H1 (cell line): ENCODE results near the gene ZNF148. TPM values are rescaled to one million over a fixed set of nuclear protein-coding genes. Genes with fewer than 3 reads are reported as not detected.
"Not testable (repeated sequence)": the region's sequence is repeated elsewhere in the genome, so short reads cannot be mapped to it uniquely, and the experiment has no call there.

ENCODE experiments used
- CTCF ChIA-PET: fragments of 300-600 bp; sonication (Branson Sonifier 250); formaldehyde crosslinking; loops from one replicate; lab custom pipeline; 2021; ENCODE audit not compliant: partially characterized antibody; lab: Charles Lee
- POLR2A ChIA-PET: fragments of 300-600 bp; sonication (Branson Sonifier 250); formaldehyde crosslinking; loops from one replicate; lab custom pipeline; 2021; ENCODE audit warnings: inconsistent platforms; ENCODE audit not compliant: partially characterized antibody; lab: Charles Lee
- DNase-seq, 2 experiments: peaks; one replicate each; pipeline versions ENCODE4 v3.0.0 to v3.0.0-alpha.2; 2010 to 2022; ENCODE audit warnings: low spot score in 2 of 2, low read depth in 1 of 2, mixed read lengths in 1 of 2
- FAIRE-seq: peaks from 2 replicates; lab custom pipeline; 2011; peaks lifted over from hg19 to GRCh38; lab: Jason Lieb, UNC
- H2AFZ ChIP-seq: 2 replicates; pipeline ENCODE4 v1.8.1; 2012; ENCODE audit warnings: low read length, inconsistent platforms
- H2AK5ac ChIP-seq: 2 replicates; pipeline ENCODE4 v1.6.1; 2013; ENCODE audit warnings: low read depth, low read length
- H2BK120ac ChIP-seq: replicated peaks from 2 replicates; pipeline ENCODE3; 2013; ENCODE audit warnings: low read depth, low read length, inconsistent platforms
- H2BK12ac ChIP-seq: 2 replicates; pipeline ENCODE4 v1.6.1; 2013; ENCODE audit warnings: low read depth, low read length
- H2BK15ac ChIP-seq: 2 replicates; pipeline ENCODE4 v1.6.1; 2013; ENCODE audit warnings: low read length
- H2BK20ac ChIP-seq: 2 replicates; pipeline ENCODE4 v1.6.1; 2013; ENCODE audit warnings: low read length
- H2BK5ac ChIP-seq: 2 replicates; pipeline ENCODE4 v1.6.1; 2013; ENCODE audit warnings: low read depth, low read length
- H3K14ac ChIP-seq: 2 replicates; pipeline ENCODE4 v1.6.1; 2013; ENCODE audit warnings: inconsistent platforms; ENCODE audit not compliant: insufficient read length
- H3K18ac ChIP-seq: 2 replicates; pipeline ENCODE4 v1.6.1; 2013; ENCODE audit warnings: low read length; ENCODE audit errors: extremely low read depth
- H3K23ac ChIP-seq: 2 replicates; pipeline ENCODE4 v1.6.1; 2013; ENCODE audit warnings: inconsistent platforms; ENCODE audit not compliant: insufficient read length
- H3K23me2 ChIP-seq: 2 replicates; pipeline ENCODE4 v1.6.1; 2013; ENCODE audit warnings: low read depth, low read length
- H3K27ac ChIP-seq: 2 replicates; pipeline ENCODE4 v1.6.1; 2011; ENCODE audit warnings: low read depth, low read length, inconsistent platforms
- H3K27me3 ChIP-seq, 4 experiments: replicated peaks in 1 of 4; 1 replicate in 1 of 4; 2 replicates in 3 of 4; pipeline versions ENCODE4 v1.6.1 to v1.8.1; 2011 to 2013; ENCODE audit warnings: low read length in 3 of 4, mild to moderate bottlenecking in 3 of 4, inconsistent platforms in 2 of 4, mixed read lengths in 2 of 4, moderate library complexity in 1 of 4; ENCODE audit not compliant: control insufficient read depth in 3 of 4, insufficient read depth in 3 of 4; ENCODE audit errors: extremely low read depth in 1 of 4
- H3K36me3 ChIP-seq, 4 experiments: 2 replicates each; pipeline versions ENCODE4 v1.6.1 to v1.8.1; 2011 to 2013; ENCODE audit warnings: mild to moderate bottlenecking in 4 of 4, low read length in 3 of 4, moderate library complexity in 2 of 4, control low read depth in 1 of 4, inconsistent platforms in 1 of 4; ENCODE audit not compliant: insufficient read depth in 4 of 4, control insufficient read depth in 2 of 4
- H3K4ac ChIP-seq: replicated peaks from 2 replicates; pipeline ENCODE3; 2013; ENCODE audit warnings: low read length, low read depth, mixed read lengths, inconsistent platforms; ENCODE audit not compliant: insufficient read length
- H3K4me1 ChIP-seq, 4 experiments: replicated peaks in 1 of 4; 1 replicate in 1 of 4; 2 replicates in 3 of 4; pipeline versions ENCODE4 v1.6.1 to v1.8.1; 2011 to 2013; ENCODE audit warnings: low read length in 3 of 4, inconsistent platforms in 2 of 4, mixed read lengths in 1 of 4; ENCODE audit not compliant: insufficient read depth in 4 of 4, control insufficient read depth in 3 of 4
- H3K4me2 ChIP-seq, 2 experiments: 2 replicates each; pipeline versions ENCODE4 v1.6.1 to v1.8.1; 2011 to 2013; ENCODE audit warnings: low read depth in 2 of 2, low read length in 2 of 2, control low read depth in 1 of 2, inconsistent platforms in 1 of 2, mild to moderate bottlenecking in 1 of 2; ENCODE audit not compliant: insufficient read depth in 1 of 2
- H3K4me3 ChIP-seq, 4 experiments: fragments of 200-600, 300-600 bp in 1 of 4; sonication (generic), shearing (Covaris generic), sonication (Bioruptor Twin) in 1 of 4; 2 replicates each; pipeline versions ENCODE4 v1.5.1 to v1.8.1; 2011 to 2016; ENCODE audit warnings: low read length in 4 of 4, low read depth in 3 of 4, control low read depth in 2 of 4, inconsistent platforms in 2 of 4, mild to moderate bottlenecking in 2 of 4, mixed read lengths in 1 of 4, moderate library complexity in 1 of 4; ENCODE audit not compliant: insufficient read depth in 2 of 4; ENCODE audit errors: extremely low read depth in 1 of 4
- H3K56ac ChIP-seq: replicated peaks from 2 replicates; pipeline ENCODE3; 2013; ENCODE audit warnings: low read depth, mild to moderate bottlenecking, mixed read lengths, low read length, inconsistent platforms; ENCODE audit not compliant: insufficient read length
- H3K79me1 ChIP-seq: 2 replicates; pipeline ENCODE4 v1.6.1; 2013; ENCODE audit warnings: low read depth, low read length, control low read depth
- H3K79me2 ChIP-seq, 2 experiments: 2 replicates each; pipeline versions ENCODE4 v1.6.1 to v1.8.1; 2012 to 2013; ENCODE audit warnings: low read length in 2 of 2, mild to moderate bottlenecking in 2 of 2, inconsistent platforms in 1 of 2; ENCODE audit not compliant: insufficient read depth in 2 of 2, control insufficient read depth in 1 of 2
- H3K9ac ChIP-seq, 4 experiments: replicated peaks in 1 of 4; 1 replicate in 1 of 4; 2 replicates in 3 of 4; pipeline versions ENCODE4 v1.6.1 to v1.8.1; 2011 to 2013; ENCODE audit warnings: low read depth in 3 of 4, low read length in 3 of 4, control low read depth in 2 of 4, mild to moderate bottlenecking in 2 of 4, moderate library complexity in 2 of 4, inconsistent platforms in 1 of 4; ENCODE audit errors: extremely low read depth in 1 of 4
- H3K9me3 ChIP-seq, 2 experiments: 2 replicates each; pipeline versions ENCODE4 v1.6.1 to v1.8.1; 2012 to 2013; ENCODE audit warnings: mild to moderate bottlenecking in 2 of 2, moderate library complexity in 2 of 2, control low read depth in 1 of 2, inconsistent platforms in 1 of 2, low read depth in 1 of 2, low read length in 1 of 2, mixed read lengths in 1 of 2; ENCODE audit not compliant: insufficient read depth in 2 of 2
- H4K20me1 ChIP-seq, 2 experiments: replicated peaks in 1 of 2; 2 replicates each; pipeline versions ENCODE3 to v1.8.1; 2011 to 2013; ENCODE audit warnings: inconsistent platforms in 2 of 2, low read length in 2 of 2, mild to moderate bottlenecking in 1 of 2; ENCODE audit not compliant: insufficient read depth in 2 of 2, control insufficient read depth in 1 of 2
- H4K5ac ChIP-seq: 2 replicates; pipeline ENCODE4 v1.6.1; 2013; ENCODE audit warnings: low read length, low read depth, mixed read lengths, inconsistent platforms; ENCODE audit not compliant: insufficient read length
- H4K8ac ChIP-seq: 2 replicates; pipeline ENCODE4 v1.8.0; 2013; ENCODE audit warnings: mild to moderate bottlenecking, moderate library complexity, low read length, inconsistent platforms; ENCODE audit not compliant: insufficient read depth; ENCODE audit errors: extremely low read depth
- H4K91ac ChIP-seq: replicated peaks from 2 replicates; pipeline ENCODE3; 2013; ENCODE audit warnings: low read length, mixed read lengths, inconsistent platforms; ENCODE audit not compliant: insufficient read length
- WGBS, 2 experiments: shearing (Covaris generic) in 1 of 2; methylation state at CpG; one replicate each; pipeline versions ENCODE4 v1.1.6 to v1.1.7; 2013 to 2015; ENCODE audit warnings: low lambda C conversion rate in 2 of 2, mixed read lengths in 2 of 2, inconsistent platforms in 1 of 2, low coverage in 1 of 2, missing lambda C conversion rate in 1 of 2; ENCODE audit not compliant: insufficient replicate concordance in 2 of 2, insufficient coverage in 1 of 2, insufficient read length in 1 of 2; ENCODE audit errors: extremely low coverage in 1 of 2, missing lambda C conversion rate in 1 of 2; 5-methylcytosine and 5-hydroxymethylcytosine counted together
- polyA plus RNA-seq, 7 experiments: library from polyadenylated mRNA; depleted of rRNA in 3 of 7; stranded (reverse) in 5 of 7; unstranded in 2 of 7; fragments of >200 nt in 5 of 7; fragments of 200-250 nt in 2 of 7; gene quantifications; 1 replicate in 5 of 7; 2 replicates in 1 of 7; 4 replicates in 1 of 7; pipeline versions ENCODE4 v1.2.1 to v1.2.3, GENCODE V29; 2011 to 2013; ENCODE audit warnings: missing spikeins in 2 of 7, mixed read lengths in 2 of 7
- total RNA-seq: library from RNA; stranded (reverse); fragmentation: NEBNext Ultra II Directional; extraction: Animal tissue kit (Norgen Biotek cat#: 25700); gene quantifications from 2 replicates; pipeline ENCODE4 v1.2.1, GENCODE V29; 2021

The ZNF148 gene
- total and polyA plus RNA-seq, 2 of the 8 experiments (the other 6 are each of a cell fraction or from before 2014, with no cell fraction given): 3.7 to 22.6 TPM

DNA sequence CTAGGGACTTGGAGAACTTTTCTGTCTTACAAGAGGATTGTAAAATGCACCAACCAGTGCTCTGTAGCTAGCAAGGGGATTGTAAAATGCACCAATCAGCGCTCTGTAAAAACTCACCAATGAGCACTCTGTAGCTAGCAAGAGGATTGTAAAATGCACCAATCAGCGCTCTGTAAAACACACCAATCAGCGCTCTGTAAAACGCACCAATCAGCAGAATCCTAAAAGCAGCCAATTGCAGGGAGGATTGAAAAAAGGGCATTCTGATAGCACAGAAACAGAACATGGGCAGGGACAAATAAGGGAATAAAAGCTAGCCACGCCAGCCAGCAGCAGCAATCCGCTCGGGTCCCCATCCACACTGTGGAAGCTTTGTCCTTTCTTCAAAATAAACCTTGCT lies 31.8 kb downstream of the ZNF148 start:
- POLR2A ChIA-PET, H2BK120ac ChIP-seq, FAIRE-seq, H4K8ac ChIP-seq, H3K14ac ChIP-seq, H3K4me3 ChIP-seq, H3K9ac ChIP-seq, H3K27me3 ChIP-seq, H2BK12ac ChIP-seq, H3K4me2 ChIP-seq, H3K23ac ChIP-seq, H3K4ac ChIP-seq, H2BK5ac ChIP-seq, H2AFZ ChIP-seq, H4K20me1 ChIP-seq, H3K18ac ChIP-seq, H2AK5ac ChIP-seq, H3K4me1 ChIP-seq, H3K9me3 ChIP-seq, H3K36me3 ChIP-seq, H2BK15ac ChIP-seq, H4K5ac ChIP-seq, DNase-seq, H4K91ac ChIP-seq, H2BK20ac ChIP-seq, H3K23me2 ChIP-seq, H3K56ac ChIP-seq, H3K27ac ChIP-seq: not testable (repeated sequence)
- peaks cover 10% of the 10 kb centered on the region; the same call in 1 of the 2 replicates for H3K79me1 ChIP-seq
- CTCF ChIA-PET: interaction anchor here (0.7 to 0.8 kb wide), 2 partner anchors 11 to 179 kb away, joined by 3 to 4 read pairs; no protein-coding TSS in a partner anchor
- H3K79me2 ChIP-seq: peaks cover 7 to 94% of the 10 kb centered on the region in 2 experiments; a peak in 3 of 4 replicates
- WGBS, 2 experiments: 94% methylated on average over 6 of the region's 7 CpGs; no CpG with 5 or more reads in 1 of the 2 experiments
